BE2C (cell line): ENCODE data around the gene GP1BB.

ENCODE experiments used
- DNase-seq: peaks from one replicate; pipeline ENCODE4 v3.0.0-alpha.2; 2020
- H3K27me3 ChIP-seq: fragments of 250-450 bp; sonication (Bioruptor Pico); 2 replicates; pipeline ENCODE4 v1.5.1; 2020; ENCODE audit warnings: mild to moderate bottlenecking
- H3K36me3 ChIP-seq: fragments of 250-450 bp; sonication (Bioruptor Pico); 2 replicates; pipeline ENCODE4 v1.5.1; 2020; ENCODE audit warnings: mild to moderate bottlenecking
- H3K4me1 ChIP-seq: fragments of 250-450 bp; sonication (Bioruptor Pico); 2 replicates; pipeline ENCODE4 v1.5.1; 2020
- H3K4me3 ChIP-seq: 2 replicates; pipeline ENCODE4 v1.5.1; 2011; ENCODE audit warnings: low read depth, low read length
- H3K9me3 ChIP-seq: fragments of 250-450 bp; sonication (Bioruptor Pico); 2 replicates; pipeline ENCODE4 v1.5.1; 2020
- TF ChIP-seq, protein P1 (sequence below): IDR thresholded peaks from 2 replicates; pipeline ENCODE4 v1.5.1; 2012; ENCODE audit warnings: mild to moderate bottlenecking, low read depth, low read length

GP1BB gene

DNA sequence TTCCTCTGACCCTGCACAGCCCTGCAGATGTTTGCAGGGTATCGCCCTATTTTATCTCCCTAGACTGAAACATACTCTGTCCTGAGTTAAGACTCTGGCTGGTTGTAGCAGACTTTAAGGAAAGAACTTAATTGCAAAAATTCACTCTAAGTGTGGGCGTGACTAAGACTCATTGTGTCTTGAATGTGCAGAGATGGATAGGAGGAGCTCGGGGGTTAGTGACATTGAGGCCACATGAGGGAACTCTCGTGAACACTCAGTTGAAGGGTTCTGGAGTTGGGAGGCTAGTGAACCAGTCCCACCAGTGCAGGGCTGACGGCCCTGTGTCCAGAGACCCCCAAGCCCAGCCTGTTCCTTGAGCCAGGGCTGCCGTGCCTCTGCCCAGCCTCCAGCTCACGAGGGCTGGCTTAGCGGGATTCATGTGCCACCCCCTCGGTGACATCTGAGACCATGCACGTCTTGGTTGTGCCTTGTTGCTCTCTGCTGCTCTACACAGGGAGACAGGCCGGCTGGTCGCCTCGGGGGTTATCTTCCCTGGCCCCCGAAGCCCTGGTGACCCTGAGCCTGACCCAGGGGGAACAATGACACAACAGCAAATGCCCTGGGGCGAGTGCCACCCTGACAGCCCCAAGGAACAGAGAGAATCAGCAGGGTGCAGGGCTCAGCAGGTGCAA, 25.8 kb downstream of the GP1BB start:
- H3K27me3 ChIP-seq: peaks cover 8% of the 10 kb centered on the region
- H3K4me3 ChIP-seq: no peak overlapping the region
- H3K4me1 ChIP-seq: peaks cover 8% of the 10 kb centered on the region; the same call in 1 of the 2 replicates
- TF ChIP-seq, protein P1, sequence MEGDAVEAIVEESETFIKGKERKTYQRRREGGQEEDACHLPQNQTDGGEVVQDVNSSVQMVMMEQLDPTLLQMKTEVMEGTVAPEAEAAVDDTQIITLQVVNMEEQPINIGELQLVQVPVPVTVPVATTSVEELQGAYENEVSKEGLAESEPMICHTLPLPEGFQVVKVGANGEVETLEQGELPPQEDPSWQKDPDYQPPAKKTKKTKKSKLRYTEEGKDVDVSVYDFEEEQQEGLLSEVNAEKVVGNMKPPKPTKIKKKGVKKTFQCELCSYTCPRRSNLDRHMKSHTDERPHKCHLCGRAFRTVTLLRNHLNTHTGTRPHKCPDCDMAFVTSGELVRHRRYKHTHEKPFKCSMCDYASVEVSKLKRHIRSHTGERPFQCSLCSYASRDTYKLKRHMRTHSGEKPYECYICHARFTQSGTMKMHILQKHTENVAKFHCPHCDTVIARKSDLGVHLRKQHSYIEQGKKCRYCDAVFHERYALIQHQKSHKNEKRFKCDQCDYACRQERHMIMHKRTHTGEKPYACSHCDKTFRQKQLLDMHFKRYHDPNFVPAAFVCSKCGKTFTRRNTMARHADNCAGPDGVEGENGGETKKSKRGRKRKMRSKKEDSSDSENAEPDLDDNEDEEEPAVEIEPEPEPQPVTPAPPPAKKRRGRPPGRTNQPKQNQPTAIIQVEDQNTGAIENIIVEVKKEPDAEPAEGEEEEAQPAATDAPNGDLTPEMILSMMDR: no peak
- no peak for DNase-seq
- H3K36me3 ChIP-seq: no peaks in the 10 kb centered on the region
- no peaks in the 10 kb centered on the region for H3K9me3 ChIP-seq

DNA sequence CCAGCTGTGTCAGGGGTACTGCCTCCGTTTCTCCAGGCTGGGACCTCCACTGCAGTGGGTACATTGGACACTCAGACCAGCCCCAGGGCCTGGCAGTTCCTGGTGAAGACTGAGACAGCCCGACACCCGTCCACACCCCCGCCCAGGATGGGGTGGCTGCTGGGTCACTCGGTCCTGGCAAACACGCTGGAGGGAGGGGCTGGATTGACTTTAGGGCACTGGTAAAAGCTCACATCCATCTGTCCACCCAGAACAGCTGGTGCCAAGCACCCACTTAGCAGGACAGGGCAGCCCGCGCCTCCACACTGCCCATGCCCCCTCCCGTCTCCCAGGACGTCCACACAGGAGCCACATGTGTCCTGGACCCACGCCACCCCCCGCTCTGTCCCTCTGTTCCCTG, 26.5 kb downstream of the GP1BB start:
- Histone ChIP-seq H3K36me3 (no peaks in the 10 kb centered on the region), H3K27me3 (peaks cover 16% of the 10 kb centered on the region), H3K9me3 (no peaks in the 10 kb centered on the region), H3K4me1 (peaks cover 8% of the 10 kb centered on the region; the same call in 1 of the 2 replicates), H3K4me3 (no peak overlapping the region)
- no peak for DNase-seq
- TF ChIP-seq, protein P1: no peak

DNA sequence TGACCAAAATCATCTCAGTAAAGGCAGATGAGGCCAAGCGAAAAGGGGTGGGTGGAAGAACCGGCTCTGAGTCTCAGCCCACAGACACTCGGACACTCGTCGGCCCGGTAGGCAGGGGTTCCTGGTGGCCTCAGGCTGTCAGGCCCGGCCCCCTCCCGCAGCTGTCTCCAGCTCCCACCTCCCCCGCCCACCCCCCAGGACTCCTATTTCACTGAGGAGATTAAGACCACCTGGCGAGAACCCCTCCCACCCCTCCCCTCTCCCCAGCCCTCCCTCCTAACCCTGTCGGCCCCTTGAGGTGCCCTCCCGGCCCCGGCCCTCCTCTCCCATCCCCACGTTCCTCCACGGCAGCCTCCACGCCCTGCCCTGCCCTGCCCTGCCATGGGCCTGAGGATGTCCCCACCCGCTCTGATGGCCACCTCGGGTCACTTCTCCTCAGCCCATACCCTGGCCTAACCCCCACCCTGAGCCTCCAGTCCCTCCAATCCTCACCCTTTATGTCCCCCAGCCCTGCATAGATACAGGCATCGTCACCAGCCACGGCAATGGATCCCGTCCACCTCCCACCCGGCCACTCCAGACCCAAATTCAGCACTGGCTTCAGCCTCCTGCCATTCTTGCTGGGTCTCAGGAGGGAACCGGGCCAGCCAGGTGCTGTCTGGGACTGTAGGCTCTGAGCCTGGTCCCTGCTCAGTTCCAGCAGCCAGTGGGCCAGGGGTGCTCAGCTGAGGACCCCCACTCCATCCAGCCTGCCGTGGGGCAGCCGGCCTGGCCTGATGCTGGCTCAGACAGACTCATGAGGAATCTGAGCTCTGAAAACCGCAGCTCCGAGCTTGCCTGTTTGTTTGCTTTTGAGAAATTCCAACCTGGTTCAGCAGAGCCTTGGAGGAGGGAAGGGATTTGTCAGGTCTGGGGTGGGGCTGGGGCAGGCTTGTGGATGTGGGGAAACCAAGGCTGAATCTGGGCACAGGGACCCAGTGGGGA, 27.5 kb downstream of the GP1BB start:
- H3K9me3 ChIP-seq: no peaks in the 10 kb centered on the region
- no peaks in the 10 kb centered on the region for H3K36me3 ChIP-seq
- no peak overlapping the region for H3K4me3 ChIP-seq
- TF ChIP-seq, protein P1: no peak
- no peak for DNase-seq
- H3K27me3 ChIP-seq: peaks cover 25% of the 10 kb centered on the region
- H3K4me1 ChIP-seq: peaks cover 4% of the 10 kb centered on the region; the same call in 1 of the 2 replicates

DNA sequence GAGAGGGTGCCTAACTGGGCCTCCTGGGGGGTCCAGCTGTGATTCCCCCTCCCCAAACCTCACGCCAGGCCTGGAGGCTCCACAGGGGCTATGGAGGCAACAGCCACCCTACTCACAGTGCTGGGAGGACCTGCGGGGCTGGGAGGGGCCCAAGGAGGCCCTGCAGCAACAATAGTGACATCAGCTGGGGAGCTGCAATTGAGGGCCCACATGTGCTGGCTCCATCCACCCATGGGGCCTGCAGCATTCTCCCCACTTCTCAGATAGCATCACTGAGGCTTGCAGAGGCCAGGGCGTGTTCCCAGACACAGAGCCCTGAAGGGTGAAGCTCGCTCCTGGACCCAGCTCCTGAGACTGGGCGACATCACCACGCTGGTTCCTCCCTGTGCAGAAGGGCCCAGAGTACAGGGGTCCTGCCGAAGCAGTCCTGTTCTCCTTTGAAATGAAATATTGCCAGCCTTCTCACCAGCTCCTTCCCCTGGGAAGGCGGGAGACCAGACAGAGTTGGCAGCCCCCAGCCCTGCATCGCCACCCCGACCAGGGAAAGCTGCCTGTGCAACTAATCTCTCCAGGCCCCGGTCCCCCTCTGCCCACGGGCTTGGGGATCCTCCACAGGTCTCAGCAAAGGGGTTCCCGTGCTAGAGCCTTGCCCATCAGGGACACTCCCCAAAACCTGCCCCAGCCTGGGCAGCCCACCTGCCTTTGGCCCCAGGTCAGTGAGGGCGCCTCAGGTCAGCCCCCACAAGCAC, 28.3 kb downstream of the GP1BB start:
- no peak for DNase-seq
- H3K36me3 ChIP-seq: no peaks in the 10 kb centered on the region
- TF ChIP-seq, protein P1: no peak
- peaks cover 34% of the 10 kb centered on the region for H3K27me3 ChIP-seq
- H3K9me3 ChIP-seq: no peaks in the 10 kb centered on the region
- H3K4me1 ChIP-seq: no peaks in the 10 kb centered on the region
- no peak overlapping the region for H3K4me3 ChIP-seq

DNA sequence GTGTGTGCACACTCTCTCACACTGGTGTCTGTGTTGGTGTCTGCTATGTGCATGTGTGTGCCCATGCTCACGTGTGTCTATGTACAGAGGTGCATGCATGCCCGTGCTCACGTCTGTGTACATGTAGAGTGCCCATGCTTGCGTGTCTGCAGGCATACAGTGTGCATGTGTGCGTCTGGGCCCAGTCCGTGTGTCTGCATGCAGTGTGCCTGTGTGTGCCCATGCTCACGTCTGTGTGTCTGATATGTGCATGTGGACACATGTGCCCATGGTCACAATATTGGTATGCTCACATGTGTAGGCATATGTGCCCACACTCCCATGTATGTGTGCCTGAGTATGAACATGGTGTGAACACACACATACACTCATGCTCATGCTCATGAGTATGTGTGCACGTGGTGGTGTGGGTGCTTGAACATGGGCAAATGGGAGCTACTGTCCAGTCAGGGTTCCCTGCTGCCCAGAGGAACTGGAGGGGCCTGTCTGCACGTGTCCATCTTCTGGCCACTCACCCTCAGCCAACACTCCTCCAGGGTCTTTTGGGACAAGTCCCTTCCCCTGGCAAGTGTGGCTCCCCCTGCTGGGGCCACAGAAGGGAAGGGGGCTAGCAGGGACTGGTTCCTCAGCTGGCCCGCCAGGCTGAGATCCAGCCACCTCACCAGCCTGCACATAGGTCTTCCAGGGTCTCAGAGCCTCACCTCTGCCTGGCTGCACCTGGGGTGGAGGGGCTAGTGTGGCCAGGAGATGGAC, 29.9 kb downstream of the GP1BB start:
- no peaks in the 10 kb centered on the region for H3K36me3 ChIP-seq
- no peaks in the 10 kb centered on the region for H3K4me1 ChIP-seq
- H3K4me3 ChIP-seq: no peak overlapping the region
- TF ChIP-seq, protein P1: peak; percentile 45
- H3K9me3 ChIP-seq: no peaks in the 10 kb centered on the region
- H3K27me3 ChIP-seq: peaks cover 50% of the 10 kb centered on the region
- DNase-seq: no peak
